MM.1S (cell line): ENCODE measurements around the gene IPO5.

Experiments used
- DNase-seq: peaks from one replicate; pipeline ENCODE4 v3.0.0-alpha.2; 2015
- H2AFZ ChIP-seq: fragments of 300-600 bp; sonication (generic); 2 replicates; pipeline ENCODE4 v1.6.0; 2016; ENCODE audit warnings: antibody characterized with exemption, low read length
- H3F3A ChIP-seq: fragments of 300-600 bp; sonication (generic); 2 replicates; pipeline ENCODE4 v1.6.1; 2016; ENCODE audit warnings: mild to moderate bottlenecking, antibody characterized with exemption, low read length, moderate library complexity, mixed read lengths; ENCODE audit not compliant: insufficient read depth
- H3K27ac ChIP-seq: fragments of 300-600 bp; sonication (generic); 2 replicates; pipeline ENCODE4 v1.5.1; 2016; ENCODE audit warnings: mild to moderate bottlenecking, low read length
- H3K27me3 ChIP-seq: fragments of 300-600 bp; sonication (generic); replicated peaks from 2 replicates; pipeline ENCODE4 v1.6.0; 2016; ENCODE audit warnings: low read length; ENCODE audit not compliant: insufficient read depth
- H3K36me3 ChIP-seq: fragments of 300-600 bp; sonication (generic); replicated peaks from 2 replicates; pipeline ENCODE4 v1.6.1; 2016; ENCODE audit warnings: mild to moderate bottlenecking, low read length, mixed read lengths; ENCODE audit not compliant: insufficient read depth
- H3K4me1 ChIP-seq: fragments of 300-600 bp; sonication (generic); 2 replicates; pipeline ENCODE4 v1.6.1; 2016; ENCODE audit warnings: low read length, mixed read lengths
- H3K4me2 ChIP-seq: fragments of 300-600 bp; sonication (generic); 2 replicates; pipeline ENCODE4 v1.6.0; 2016; ENCODE audit warnings: low read depth, low read length
- H3K4me3 ChIP-seq: fragments of 300-600 bp; sonication (generic); 2 replicates; pipeline ENCODE4 v1.5.1; 2016; ENCODE audit warnings: low read length, mixed read lengths
- H3K79me2 ChIP-seq: fragments of 300-600 bp; sonication (generic); 2 replicates; pipeline ENCODE4 v1.6.1; 2016; ENCODE audit warnings: mixed run types, low read length, mixed read lengths
- H3K9ac ChIP-seq: fragments of 300-600 bp; sonication (generic); 2 replicates; pipeline ENCODE4 v1.6.1; 2016; ENCODE audit warnings: low read length, mixed read lengths
- H3K9me2 ChIP-seq: fragments of 300-600 bp; sonication (generic); replicated peaks from 2 replicates; pipeline ENCODE4 v1.6.1; 2016; ENCODE audit warnings: mild to moderate bottlenecking, low read length, mixed read lengths; ENCODE audit not compliant: insufficient read depth
- H3K9me3 ChIP-seq: fragments of 300-600 bp; sonication (generic); replicated peaks from 2 replicates; pipeline ENCODE4 v1.6.1; 2016; ENCODE audit warnings: mild to moderate bottlenecking, low read length, mixed read lengths; ENCODE audit not compliant: insufficient read depth
- H4K20me1 ChIP-seq: fragments of 300-600 bp; sonication (generic); 2 replicates; pipeline ENCODE4 v1.6.1; 2016; ENCODE audit warnings: mild to moderate bottlenecking, low read length, moderate library complexity, mixed read lengths; ENCODE audit not compliant: insufficient read depth
- CTCF ChIP-seq: fragments of 300-600 bp; sonication (generic); IDR thresholded peaks from 2 replicates; pipeline ENCODE4 v1.5.1; 2016; ENCODE audit warnings: antibody characterized with exemption, low read length, mixed read lengths
- EZH2 ChIP-seq: fragments of 300-600 bp; sonication (generic); optimal IDR thresholded peaks from 2 replicates; pipeline ENCODE3; 2017; ENCODE audit warnings: low read depth, mild to moderate bottlenecking, antibody characterized with exemption, low read length, mixed read lengths
- EZH2phosphoT487 ChIP-seq: fragments of 300-600 bp; sonication (generic); IDR thresholded peaks from 2 replicates; pipeline ENCODE4 v1.6.1; 2018; ENCODE audit warnings: antibody characterized with exemption, low read length

The IPO5 gene

GRCh38 chr13:97934590-97934989, 18.9 kb upstream of the IPO5 start:
- DNase-seq, result no peak
- no peaks in the 10 kb centered on the region for H3K36me3 ChIP-seq
- no peak overlapping the region for H2AFZ ChIP-seq
- no peaks in the 10 kb centered on the region for H3F3A ChIP-seq
- no peaks in the 10 kb centered on the region for H3K79me2 ChIP-seq
- no peaks in the 10 kb centered on the region for H3K9me3 ChIP-seq
- no peak for TF ChIP-seq EZH2phosphoT487
- TF ChIP-seq CTCF, result no peak
- no peak for TF ChIP-seq EZH2
- H4K20me1 ChIP-seq, result no peaks in the 10 kb centered on the region
- H3K9ac ChIP-seq, result no peak overlapping the region
- no peaks in the 10 kb centered on the region for H3K27me3 ChIP-seq
- H3K4me1 ChIP-seq, result no peaks in the 10 kb centered on the region
- H3K4me3 ChIP-seq, result no peak overlapping the region
- no peak overlapping the region for H3K27ac ChIP-seq
- no peak overlapping the region for H3K4me2 ChIP-seq
- H3K9me2 ChIP-seq, result no peaks in the 10 kb centered on the region

- Histone ChIP-seq H3K4me3 (no peak overlapping the region), H3K9me3 (no peaks in the 10 kb centered on the region), H3K4me2 (no peak overlapping the region), H2AFZ (no peak overlapping the region), H3K9ac (no peak overlapping the region), H3K79me2 (no peaks in the 10 kb centered on the region), H3K27me3 (no peaks in the 10 kb centered on the region), H3F3A (no peaks in the 10 kb centered on the region), H3K27ac (no peak overlapping the region), H3K4me1 (no peaks in the 10 kb centered on the region), H3K9me2 (no peaks in the 10 kb centered on the region), H3K36me3 (no peaks in the 10 kb centered on the region), H4K20me1 (no peaks in the 10 kb centered on the region)
- DNase-seq, result no peak
- TF ChIP-seq CTCF (no peak), EZH2phosphoT487 (no peak), EZH2 (no peak)
Observed at GRCh38 chr13:97935071-97935470, 18.4 kb upstream of the IPO5 start.

- Histone ChIP-seq H3F3A (no peaks in the 10 kb centered on the region), H3K4me3 (no peak overlapping the region)
Observed at GRCh38 chr13:97936036-97936435, 17.4 kb upstream of the IPO5 start.

More at GRCh38 chr13:97936036-97936435, 17.4 kb upstream of the IPO5 start:
- Histone ChIP-seq H3K36me3 (no peaks in the 10 kb centered on the region), H3K9ac (no peak overlapping the region), H3K27ac (no peak overlapping the region), H3K9me2 (no peaks in the 10 kb centered on the region), H3K4me1 (no peaks in the 10 kb centered on the region), H3K9me3 (no peaks in the 10 kb centered on the region), H3K27me3 (no peaks in the 10 kb centered on the region), H3K79me2 (no peaks in the 10 kb centered on the region), H2AFZ (no peak overlapping the region), H3K4me2 (no peak overlapping the region), H4K20me1 (no peaks in the 10 kb centered on the region)
- DNase-seq, result no peak
- TF ChIP-seq EZH2, result no peak
- TF ChIP-seq CTCF, result no peak
- no peak for TF ChIP-seq EZH2phosphoT487
